H9 (cell line): ENCODE data around the gene SHISA9. TPM values are rescaled to one million over a fixed set of nuclear protein-coding genes. Genes with fewer than 3 reads are reported as not detected.

ENCODE experiments used
- DNase-seq: peaks from one replicate; pipeline ENCODE4 v3.0.0-alpha.2; 2017
- H2AFZ ChIP-seq: one replicate; pipeline ENCODE4 v1.6.1; 2013; ENCODE audit warnings: mild to moderate bottlenecking, low read length, control low read depth, moderate library complexity
- H2AK5ac ChIP-seq: 2 replicates; pipeline ENCODE4 v1.6.1; 2013; ENCODE audit warnings: low read length, control low read depth, mixed read lengths; ENCODE audit not compliant: insufficient read length
- H2BK120ac ChIP-seq: one replicate; pipeline ENCODE4 v1.6.1; 2013; ENCODE audit warnings: low read depth, mild to moderate bottlenecking, low read length, control low read depth, inconsistent platforms; ENCODE audit not compliant: poor library complexity, severe bottlenecking
- H2BK12ac ChIP-seq: 2 replicates; pipeline ENCODE4 v1.6.1; 2013; ENCODE audit warnings: low read length, control low read depth, mixed read lengths, low read depth; ENCODE audit not compliant: insufficient read length
- H2BK15ac ChIP-seq: 2 replicates; pipeline ENCODE4 v1.6.1; 2013; ENCODE audit warnings: low read depth, low read length, control low read depth
- H2BK20ac ChIP-seq: one replicate; pipeline ENCODE4 v1.6.1; 2013; ENCODE audit warnings: low read depth, mild to moderate bottlenecking, low read length, control low read depth, inconsistent platforms; ENCODE audit not compliant: poor library complexity, severe bottlenecking
- H2BK5ac ChIP-seq: 2 replicates; pipeline ENCODE4 v1.6.1; 2013; ENCODE audit warnings: low read length, control low read depth, mixed read lengths; ENCODE audit not compliant: insufficient read length
- H3K14ac ChIP-seq: 2 replicates; pipeline ENCODE4 v1.6.1; 2013; ENCODE audit warnings: low read length, control low read depth; ENCODE audit not compliant: insufficient read depth
- H3K18ac ChIP-seq: 2 replicates; pipeline ENCODE4 v1.6.1; 2013; ENCODE audit warnings: low read depth, mild to moderate bottlenecking, mixed read lengths, low read length, control low read depth; ENCODE audit not compliant: insufficient read length
- H3K23ac ChIP-seq: 2 replicates; pipeline ENCODE4 v1.6.1; 2013; ENCODE audit warnings: low read length, control low read depth, mixed read lengths, low read depth; ENCODE audit not compliant: insufficient read length
- H3K23me2 ChIP-seq: 2 replicates; pipeline ENCODE4 v1.6.1; 2013; ENCODE audit warnings: low read depth, mild to moderate bottlenecking, mixed read lengths, low read length, control low read depth; ENCODE audit not compliant: insufficient read length, poor library complexity, severe bottlenecking
- H3K27ac ChIP-seq: 2 replicates; pipeline ENCODE4 v1.5.1; 2013; ENCODE audit warnings: low read length, control low read depth, mixed read lengths, low read depth; ENCODE audit not compliant: insufficient read length
- H3K27me3 ChIP-seq: 2 replicates; pipeline ENCODE4 v1.6.1; 2013; ENCODE audit warnings: low read length, control low read depth, inconsistent platforms; ENCODE audit not compliant: insufficient read depth
- H3K4ac ChIP-seq: 2 replicates; pipeline ENCODE4 v1.6.1; 2013; ENCODE audit warnings: low read depth, mild to moderate bottlenecking, control low read depth, inconsistent platforms, low read length, moderate library complexity
- H3K4me1 ChIP-seq: 2 replicates; pipeline ENCODE4 v1.6.1; 2013; ENCODE audit warnings: low read length, control low read depth, inconsistent platforms; ENCODE audit not compliant: insufficient read depth
- H3K4me2 ChIP-seq: 2 replicates; pipeline ENCODE4 v1.6.1; 2013; ENCODE audit warnings: low read length, control low read depth, mixed read lengths; ENCODE audit not compliant: insufficient read length, insufficient read depth
- H3K56ac ChIP-seq: 2 replicates; pipeline ENCODE4 v1.6.1; 2013; ENCODE audit warnings: low read depth, mild to moderate bottlenecking, mixed read lengths, low read length, control low read depth; ENCODE audit not compliant: insufficient read length
- H3K79me1 ChIP-seq: 2 replicates; pipeline ENCODE4 v1.6.1; 2013; ENCODE audit warnings: low read depth, mild to moderate bottlenecking, moderate library complexity, low read length, control low read depth, inconsistent platforms; ENCODE audit not compliant: insufficient read depth, poor library complexity, severe bottlenecking
- H3K79me2 ChIP-seq: 2 replicates; pipeline ENCODE4 v1.6.1; 2013; ENCODE audit warnings: low read length, control low read depth, inconsistent platforms; ENCODE audit not compliant: insufficient read depth
- H3K9ac ChIP-seq: 2 replicates; pipeline ENCODE4 v1.6.1; 2013; ENCODE audit warnings: low read length, control low read depth, mixed read lengths; ENCODE audit not compliant: insufficient read length; ENCODE audit errors: extremely low read depth
- H3K9me3 ChIP-seq: one replicate; pipeline ENCODE4 v1.6.1; 2013; ENCODE audit warnings: low read depth, low read length, inconsistent platforms; ENCODE audit not compliant: control insufficient read depth
- H3T11ph ChIP-seq: one replicate; pipeline ENCODE4 v1.6.1; 2013; ENCODE audit warnings: mild to moderate bottlenecking, low read length, control low read depth, inconsistent platforms
- H4K20me1 ChIP-seq: one replicate; pipeline ENCODE4 v1.6.1; 2013; ENCODE audit not compliant: control insufficient read depth, insufficient read length, insufficient read depth
- H4K5ac ChIP-seq: 2 replicates; pipeline ENCODE4 v1.6.1; 2013; ENCODE audit warnings: low read depth, mild to moderate bottlenecking, mixed read lengths, low read length, control low read depth; ENCODE audit not compliant: insufficient read length
- H4K8ac ChIP-seq: replicated peaks from 2 replicates; pipeline ENCODE4 v1.6.1; 2013; ENCODE audit warnings: low read length, control low read depth, mixed read lengths, low read depth; ENCODE audit not compliant: insufficient read length
- H4K91ac ChIP-seq: 2 replicates; pipeline ENCODE4 v1.6.1; 2013; ENCODE audit warnings: low read depth, mild to moderate bottlenecking, moderate library complexity, mixed read lengths, low read length, control low read depth; ENCODE audit not compliant: insufficient read length
- H3K27ac Mint-ChIP-seq, 3 experiments: 2 replicates in 2 of 3; 3 replicates in 1 of 3; pipeline ENCODE4 v1.8.0; 2020 to 2021; ENCODE audit warnings: mixed read lengths in 3 of 3, mild to moderate bottlenecking in 1 of 3, moderate library complexity in 1 of 3
- H3K27me3 Mint-ChIP-seq: 2 replicates; pipeline ENCODE4 v1.8.0; 2021; ENCODE audit warnings: low read depth, mild to moderate bottlenecking, moderate library complexity, mixed read lengths
- H3K36me3 Mint-ChIP-seq, 3 experiments: 2 replicates in 2 of 3; 3 replicates in 1 of 3; pipeline ENCODE4 v1.8.0; 2020 to 2021; ENCODE audit warnings: low read depth in 3 of 3, mixed read lengths in 3 of 3; ENCODE audit not compliant: insufficient read depth in 1 of 3
- H3K4me1 Mint-ChIP-seq, 2 experiments: 2 replicates each; pipeline ENCODE4 v1.8.0; 2020; ENCODE audit warnings: mixed read lengths in 2 of 2
- H3K4me3 Mint-ChIP-seq, 2 experiments: 2 replicates in 1 of 2; 3 replicates in 1 of 2; pipeline ENCODE4 v1.8.0; 2020 to 2021; ENCODE audit warnings: mild to moderate bottlenecking in 2 of 2, mixed read lengths in 2 of 2, moderate library complexity in 1 of 2
- H3K9me3 Mint-ChIP-seq, 2 experiments: 2 replicates in 1 of 2; 3 replicates in 1 of 2; pipeline ENCODE4 v1.8.0; 2020; ENCODE audit warnings: mild to moderate bottlenecking in 2 of 2, mixed read lengths in 2 of 2, moderate library complexity in 1 of 2
- WGBS: extraction: QIAGEN DNeasy Blood & Tissue Kit; methylation state at CpG from one replicate; pipeline ENCODE4 v1.1.7; 2013; ENCODE audit warnings: missing lambda C conversion rate, low lambda C conversion rate, mixed read lengths; ENCODE audit not compliant: insufficient read length; ENCODE audit errors: extremely low coverage; 5-methylcytosine and 5-hydroxymethylcytosine counted together
- total RNA-seq: library from RNA; stranded (reverse); gene quantifications from 2 replicates; pipeline ENCODE4 v1.2.1, GENCODE V29; 2021
- TF ChIP-seq, protein P1 (sequence below): fragments of 200-600 bp; sonication (generic); conservative IDR thresholded peaks from 3 replicates; pipeline ENCODE4 v1.8.0; 2021; ENCODE audit warnings: antibody characterized with exemption, mild to moderate bottlenecking

The SHISA9 gene
- total RNA-seq, 1 experiment from 2014 or later: 7.0 TPM

DNA sequence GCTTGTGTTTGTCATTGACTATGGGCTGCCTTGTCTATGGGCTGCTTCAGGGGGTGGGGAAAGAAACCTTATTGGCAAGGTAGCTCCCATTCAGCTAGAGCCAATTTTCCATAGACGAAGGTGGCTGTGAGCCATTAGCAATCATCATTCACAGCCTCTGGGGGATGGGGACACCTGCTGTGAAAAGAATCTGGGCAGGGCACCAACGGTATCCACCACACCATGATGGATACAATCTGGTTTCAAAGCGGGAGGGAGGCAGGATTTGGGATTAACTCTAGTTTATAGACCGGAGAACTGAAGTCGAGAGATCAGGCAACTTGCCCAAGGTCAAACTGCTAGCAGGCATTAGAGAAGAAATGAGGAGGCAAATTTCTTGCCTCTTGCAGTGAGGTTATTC is 182.3 kb downstream of the SHISA9 start:
- Histone ChIP-seq H2BK20ac (no peak overlapping the region), H3K56ac (no peak overlapping the region), H2BK120ac (no peak overlapping the region), H3K23me2 (no peaks in the 10 kb centered on the region), H3K9me3 (no peaks in the 10 kb centered on the region), H2AFZ (no peak overlapping the region), H2BK15ac (no peak overlapping the region), H3K27ac (no peak overlapping the region), H3T11ph (no peak overlapping the region), H3K4me1 (peaks cover 5% of the 10 kb centered on the region; the same call in 1 of the 2 replicates), H2BK5ac (no peak overlapping the region), H4K20me1 (no peaks in the 10 kb centered on the region), H4K5ac (no peak overlapping the region), H4K91ac (no peak overlapping the region), H2BK12ac (no peak overlapping the region), H3K4me2 (no peak overlapping the region), H4K8ac (no peak overlapping the region), H2AK5ac (no peak overlapping the region), H3K79me1 (no peaks in the 10 kb centered on the region), H3K4ac (no peak overlapping the region), H3K79me2 (no peaks in the 10 kb centered on the region), H3K27me3 (no peaks in the 10 kb centered on the region), H3K23ac (no peak overlapping the region), H3K18ac (no peak overlapping the region), H3K9ac (no peak overlapping the region), H3K14ac (no peak overlapping the region)
- Mint-ChIP-seq H3K9me3 (peaks cover 4 to 12% of the 10 kb centered on the region in 2 experiments; a peak in 4 of 5 replicates), H3K4me1 (peaks cover 14 to 15% of the 10 kb centered on the region in 2 experiments), H3K27ac (0 out of 7 replicates have a peak overlapping the region, but pooled peaks of 1 of the 3 experiments have one; percentile 3), H3K27me3 (peaks cover 1% of the 10 kb centered on the region; the same call in 1 of the 2 replicates), H3K36me3 (peaks cover 0 to 9% (median 0%) of the 10 kb centered on the region in 3 experiments; a peak in 3 of 7 replicates), H3K4me3 (no peak overlapping the region)
- WGBS: no CpG with 5 or more reads among the region's 5 CpGs
- TF ChIP-seq, protein P1, sequence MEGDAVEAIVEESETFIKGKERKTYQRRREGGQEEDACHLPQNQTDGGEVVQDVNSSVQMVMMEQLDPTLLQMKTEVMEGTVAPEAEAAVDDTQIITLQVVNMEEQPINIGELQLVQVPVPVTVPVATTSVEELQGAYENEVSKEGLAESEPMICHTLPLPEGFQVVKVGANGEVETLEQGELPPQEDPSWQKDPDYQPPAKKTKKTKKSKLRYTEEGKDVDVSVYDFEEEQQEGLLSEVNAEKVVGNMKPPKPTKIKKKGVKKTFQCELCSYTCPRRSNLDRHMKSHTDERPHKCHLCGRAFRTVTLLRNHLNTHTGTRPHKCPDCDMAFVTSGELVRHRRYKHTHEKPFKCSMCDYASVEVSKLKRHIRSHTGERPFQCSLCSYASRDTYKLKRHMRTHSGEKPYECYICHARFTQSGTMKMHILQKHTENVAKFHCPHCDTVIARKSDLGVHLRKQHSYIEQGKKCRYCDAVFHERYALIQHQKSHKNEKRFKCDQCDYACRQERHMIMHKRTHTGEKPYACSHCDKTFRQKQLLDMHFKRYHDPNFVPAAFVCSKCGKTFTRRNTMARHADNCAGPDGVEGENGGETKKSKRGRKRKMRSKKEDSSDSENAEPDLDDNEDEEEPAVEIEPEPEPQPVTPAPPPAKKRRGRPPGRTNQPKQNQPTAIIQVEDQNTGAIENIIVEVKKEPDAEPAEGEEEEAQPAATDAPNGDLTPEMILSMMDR: no peak
- DNase-seq: no peak
